Measurements from ENCODE around the gene UBR2.

GRCh38 chr6:42562788-42563405, 932 bp upstream of the UBR2 start:
- no peak for TF ChIP-seq EZH2phosphoT487 (IDR thresholded peaks at IDR 0.05; ENCODE audit: low read depth)
- TF ChIP-seq CTCF (IDR thresholded peaks at IDR 0.05; ENCODE audit: low read depth, low read length) = no peak

Data from OCI-LY3 (cell line).